AG04450 (cell line): Measurements from ENCODE around the gene PXDN. TPM values are rescaled to one million over a fixed set of nuclear protein-coding genes. Genes with fewer than 3 reads are reported as not detected.
"Not testable (repeated sequence)": the region's sequence is repeated elsewhere in the genome, so short reads cannot be mapped to it uniquely, and the experiment has no call there.

Experiments
- CTCF ChIA-PET: fragments of 300-600, 350-600 bp; formaldehyde crosslinking; extraction: SDS; loops from one replicate; lab custom pipeline; 2022; ENCODE audit warnings: antibody characterized with exemption, inconsistent platforms; lab: Charles Lee
- POLR2A ChIA-PET: fragments of 350-600 bp; formaldehyde crosslinking; extraction: SDS; loops from one replicate; lab custom pipeline; 2021; ENCODE audit warnings: antibody characterized with exemption, inconsistent platforms; lab: Yijun Ruan, JAX
- DNase-seq: peaks from one replicate; pipeline ENCODE4 v3.0.0-alpha.2; 2011; ENCODE audit warnings: low read depth, low spot score
- H3K27ac ChIP-seq: one replicate; pipeline ENCODE4 v1.5.1; 2012; ENCODE audit warnings: low read depth, low read length, control low read depth
- H3K27me3 ChIP-seq: one replicate; pipeline ENCODE4 v1.6.0; 2012; ENCODE audit warnings: low read length; ENCODE audit not compliant: control insufficient read depth, insufficient read depth
- H3K4me3 ChIP-seq: 2 replicates; pipeline ENCODE4 v1.5.1; 2011; ENCODE audit warnings: mild to moderate bottlenecking, low read depth, low read length, control low read depth
- H3K9me3 ChIP-seq: 2 replicates; pipeline ENCODE4 v1.5.1; 2012; ENCODE audit warnings: low read length; ENCODE audit not compliant: control insufficient read depth, insufficient read depth
- polyA plus RNA-seq: library from polyadenylated mRNA; depleted of rRNA; stranded (reverse); fragments of >200 nt; gene quantifications from 2 replicates; pipeline ENCODE4 v1.2.3, GENCODE V29; 2011
- TF ChIP-seq, protein P1 (sequence below): IDR thresholded peaks from 2 replicates; pipeline ENCODE4 v1.5.1; 2011; ENCODE audit warnings: low read depth, low read length, control low read depth, inconsistent platforms

The PXDN gene
- polyA plus RNA-seq, 1 experiment, result 271 TPM

DNA sequence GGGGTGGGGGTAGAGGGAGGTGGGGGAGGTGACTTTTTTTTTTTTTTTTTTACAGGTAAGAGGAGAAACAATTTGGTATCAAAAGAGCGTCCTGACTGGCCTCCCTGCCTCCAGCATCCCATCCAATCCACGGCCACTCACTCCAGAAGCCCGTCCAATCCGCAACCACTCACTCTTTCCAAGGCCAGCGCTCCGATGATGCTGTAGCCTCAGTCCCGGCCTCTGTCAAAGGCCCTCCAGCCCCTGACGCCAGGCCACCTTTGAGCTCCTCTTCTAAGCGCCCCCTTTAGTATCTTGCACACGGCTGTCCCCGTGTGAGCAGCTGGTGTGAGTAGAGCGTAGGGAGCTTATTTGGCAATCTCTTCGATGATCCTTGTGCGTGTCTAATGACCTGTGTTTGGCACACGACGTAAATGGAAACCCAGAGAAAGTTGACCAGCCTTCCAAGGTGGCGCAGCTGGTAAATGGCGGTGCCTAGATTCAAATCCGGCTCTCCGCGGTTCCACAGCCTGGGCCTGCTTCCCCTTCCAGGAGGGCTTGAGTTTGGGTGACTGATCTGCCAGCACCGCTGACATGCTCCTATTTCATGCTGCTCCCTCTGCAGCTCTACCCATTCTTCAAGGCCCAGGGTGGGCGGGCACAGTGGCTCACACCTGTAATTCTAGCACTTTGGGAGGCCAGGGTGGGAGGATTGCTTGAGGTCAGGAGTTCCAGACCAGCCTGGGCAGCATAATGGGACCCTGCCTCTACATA lies 23.8 kb upstream of the PXDN start:
- Histone ChIP-seq H3K27ac (no peak overlapping the region), H3K27me3 (peaks cover 12% of the 10 kb centered on the region), H3K4me3 (no peak overlapping the region), H3K9me3 (no peaks in the 10 kb centered on the region; the same call in 1 of the 2 replicates)
- ChIA-PET POLR2A (no interaction called here), CTCF (interaction anchor here (1.0 to 3.2 kb wide), 7 partner anchors 14 to 217 kb away, joined by 3 to 17 read pairs (median 10); no protein-coding TSS in a partner anchor)
- DNase-seq, result no peak
- TF ChIP-seq, protein P1, sequence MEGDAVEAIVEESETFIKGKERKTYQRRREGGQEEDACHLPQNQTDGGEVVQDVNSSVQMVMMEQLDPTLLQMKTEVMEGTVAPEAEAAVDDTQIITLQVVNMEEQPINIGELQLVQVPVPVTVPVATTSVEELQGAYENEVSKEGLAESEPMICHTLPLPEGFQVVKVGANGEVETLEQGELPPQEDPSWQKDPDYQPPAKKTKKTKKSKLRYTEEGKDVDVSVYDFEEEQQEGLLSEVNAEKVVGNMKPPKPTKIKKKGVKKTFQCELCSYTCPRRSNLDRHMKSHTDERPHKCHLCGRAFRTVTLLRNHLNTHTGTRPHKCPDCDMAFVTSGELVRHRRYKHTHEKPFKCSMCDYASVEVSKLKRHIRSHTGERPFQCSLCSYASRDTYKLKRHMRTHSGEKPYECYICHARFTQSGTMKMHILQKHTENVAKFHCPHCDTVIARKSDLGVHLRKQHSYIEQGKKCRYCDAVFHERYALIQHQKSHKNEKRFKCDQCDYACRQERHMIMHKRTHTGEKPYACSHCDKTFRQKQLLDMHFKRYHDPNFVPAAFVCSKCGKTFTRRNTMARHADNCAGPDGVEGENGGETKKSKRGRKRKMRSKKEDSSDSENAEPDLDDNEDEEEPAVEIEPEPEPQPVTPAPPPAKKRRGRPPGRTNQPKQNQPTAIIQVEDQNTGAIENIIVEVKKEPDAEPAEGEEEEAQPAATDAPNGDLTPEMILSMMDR, result no peak

DNA sequence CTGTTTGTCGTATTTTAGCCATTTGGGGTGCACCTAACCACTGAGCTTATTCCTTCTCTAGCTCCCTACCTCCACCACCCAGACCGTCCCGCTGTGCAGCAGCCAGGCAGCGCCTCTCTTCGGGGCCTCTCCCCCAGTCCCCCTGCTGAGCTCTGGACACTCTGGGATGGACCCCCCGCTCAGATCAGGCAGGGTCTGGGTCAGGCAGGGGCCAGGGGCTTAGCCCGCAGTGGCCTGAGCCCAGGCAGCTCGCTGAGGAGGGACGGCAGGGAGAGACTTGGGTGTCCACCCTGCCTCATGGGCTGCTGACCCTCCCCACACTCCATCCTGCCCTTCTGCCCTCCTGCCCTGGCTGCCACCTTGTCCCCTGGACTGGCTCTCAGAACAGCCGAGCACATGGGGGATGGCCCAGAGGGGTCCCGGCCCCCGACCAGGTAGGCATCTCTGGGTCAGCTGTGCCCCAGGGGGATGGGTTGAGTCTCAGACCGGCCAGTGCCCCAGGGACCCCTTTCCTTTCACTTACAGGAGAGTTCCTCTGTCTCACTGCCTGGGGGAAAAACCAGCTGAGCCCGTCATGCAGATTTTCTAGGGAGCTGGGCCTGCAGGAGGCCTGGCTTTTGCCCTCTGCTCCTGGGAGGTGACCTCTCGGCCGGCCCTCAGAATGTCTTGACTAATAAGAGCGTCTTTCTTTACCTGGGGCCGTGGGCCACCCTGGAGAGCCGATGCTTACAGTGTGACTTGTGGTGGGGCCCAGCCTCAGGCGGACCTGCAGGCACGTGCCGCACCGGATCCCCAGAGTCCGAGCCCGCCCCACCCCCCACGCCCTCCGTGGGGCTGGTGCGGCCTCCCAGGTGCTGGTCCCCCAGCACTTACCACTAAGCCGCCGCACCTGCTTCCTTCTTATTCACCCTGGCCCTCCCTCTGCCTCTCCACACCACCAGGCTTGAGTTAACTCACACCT lies 22.8 kb upstream of the PXDN start:
- no peaks in the 10 kb centered on the region; the same call in 1 of the 2 replicates for H3K9me3 ChIP-seq
- POLR2A ChIA-PET, result no interaction called here
- DNase-seq, result no peak

DNA sequence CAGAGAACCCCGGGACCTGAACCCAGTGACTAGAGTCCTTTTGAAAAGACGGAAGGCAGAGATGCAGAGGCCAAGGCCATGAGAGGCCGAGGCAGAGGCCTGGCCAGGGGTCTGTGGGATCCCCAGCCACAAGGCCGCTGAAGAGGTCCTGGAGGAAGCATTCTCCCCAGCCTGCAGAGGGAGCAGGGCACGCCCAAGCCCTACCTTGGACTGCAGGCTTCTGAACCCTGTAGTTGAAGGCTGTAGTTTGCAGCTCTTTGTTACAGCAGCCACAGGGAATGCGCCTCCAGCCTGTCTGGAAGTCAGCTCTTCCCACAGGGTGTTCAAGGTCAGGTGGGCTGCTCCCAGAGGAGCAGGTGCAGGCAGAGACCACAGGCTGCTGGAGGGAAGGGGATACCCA lies 22.1 kb upstream of the PXDN start:
- no peak overlapping the region for H3K4me3 ChIP-seq
- H3K27ac ChIP-seq, result no peak overlapping the region
- POLR2A ChIA-PET, result no interaction called here
- CTCF ChIA-PET, result interaction anchor here (1.2 kb wide), 1 partner anchor 52 kb away, joined by 3 read pairs; no protein-coding TSS in a partner anchor
- no peak for DNase-seq
- TF ChIP-seq, protein P1, result no peak
- H3K27me3 ChIP-seq, result peaks cover 12% of the 10 kb centered on the region
- H3K9me3 ChIP-seq, result no peaks in the 10 kb centered on the region; the same call in 1 of the 2 replicates

More for the DNA sequence above, 22.8 kb upstream of the PXDN start:
- Histone ChIP-seq H3K27me3 (peaks cover 12% of the 10 kb centered on the region), H3K4me3 (no peak overlapping the region), H3K27ac (no peak overlapping the region)
- TF ChIP-seq, protein P1, result no peak
- CTCF ChIA-PET, result interaction anchor here (1.0 to 3.2 kb wide), 5 partner anchors 16 to 216 kb away, joined by 3 to 17 read pairs (median 6); no protein-coding TSS in a partner anchor

DNA sequence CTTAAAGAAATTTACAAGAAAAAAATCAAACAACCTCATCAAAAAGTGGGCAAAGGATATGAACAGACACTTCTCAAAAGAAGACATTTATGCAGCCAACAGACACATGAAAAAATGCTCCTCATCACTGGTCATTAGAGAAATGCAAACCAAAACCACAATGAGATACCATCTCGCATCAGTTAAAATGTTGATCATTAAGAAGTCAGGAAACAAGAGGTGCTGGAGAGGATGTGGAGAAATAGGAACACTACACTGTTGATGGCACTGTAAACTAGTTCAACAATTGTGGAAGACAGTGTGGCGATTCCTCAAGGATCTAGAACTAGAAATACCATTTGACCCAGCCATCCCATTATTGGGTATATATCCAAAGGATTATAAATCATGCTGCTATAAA lies 20.9 kb upstream of the PXDN start:
- POLR2A ChIA-PET, DNase-seq, H3K9me3 ChIP-seq, CTCF ChIA-PET, H3K4me3 ChIP-seq, H3K27ac ChIP-seq: not testable (repeated sequence)
- peaks cover 11% of the 10 kb centered on the region for H3K27me3 ChIP-seq

DNA sequence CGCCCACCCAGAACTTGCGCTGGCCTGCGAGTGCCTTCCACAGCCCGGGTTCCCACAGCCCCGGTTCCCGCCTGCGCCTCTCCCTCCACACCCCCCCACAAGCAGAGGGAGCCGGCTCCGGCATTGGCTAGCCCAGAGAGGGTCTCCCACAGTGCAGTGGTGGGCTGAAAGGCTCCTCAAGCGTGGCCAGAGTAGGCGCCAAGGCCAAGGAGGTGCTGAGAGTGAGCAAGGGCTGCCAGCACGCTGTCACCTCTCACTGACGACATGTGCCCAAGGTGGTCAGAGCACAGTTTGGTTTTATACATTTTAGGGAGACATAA lies 15.3 kb upstream of the PXDN start:
- POLR2A ChIA-PET, result no interaction called here
- Histone ChIP-seq H3K27ac (no peak overlapping the region), H3K4me3 (no peak overlapping the region), H3K27me3 (no peaks in the 10 kb centered on the region), H3K9me3 (peaks cover 8% of the 10 kb centered on the region)
- no peak for DNase-seq
- TF ChIP-seq, protein P1, result no peak
- CTCF ChIA-PET, result no interaction called here
